GM20000 (cell line): Measurements from ENCODE around the gene IFNGR2.
"Not testable (repeated sequence)": the region's sequence is repeated elsewhere in the genome, so short reads cannot be mapped to it uniquely, and the experiment has no call there.

Experiments used
- DNase-seq: peaks from one replicate; pipeline ENCODE4 v3.0.0; 2012; ENCODE audit warnings: low spot score
- CTCF ChIP-seq: IDR thresholded peaks from 2 replicates; pipeline ENCODE4 v1.5.1; 2012; ENCODE audit warnings: mild to moderate bottlenecking, control low read depth; ENCODE audit errors: extremely low read depth, missing control alignments

The IFNGR2 gene

GRCh38 chr21:33461538-33462250, 58.5 kb downstream of the IFNGR2 start:
- TF ChIP-seq CTCF, result no peak

GRCh38 chr21:33469183-33469582, 66.0 kb downstream of the IFNGR2 start:
- not testable (repeated sequence) for DNase-seq

More at GRCh38 chr21:33461538-33462250, 58.5 kb downstream of the IFNGR2 start:
- DNase-seq, result no peak

GRCh38 chr21:33470701-33471100, 67.5 kb downstream of the IFNGR2 start:
- DNase-seq, result no peak
- TF ChIP-seq CTCF, result no peak

GRCh38 chr21:33473344-33473743, 70.1 kb downstream of the IFNGR2 start:
- no peak for TF ChIP-seq CTCF
- DNase-seq, result no peak

- no peak for DNase-seq
- TF ChIP-seq CTCF, result no peak
These were observed 73.9 kb downstream of the IFNGR2 start for GRCh38 chr21:33477066-33477465.

GRCh38 chr21:33478182-33478581, 75.0 kb downstream of the IFNGR2 start:
- DNase-seq, result no peak
- TF ChIP-seq CTCF, result no peak

GRCh38 chr21:33478935-33479678, 75.9 kb downstream of the IFNGR2 start:
- peak; percentile 76 for DNase-seq
- TF ChIP-seq CTCF, result peak; percentile 24
